Measurements from ENCODE around the gene ANKMY1.

DNA sequence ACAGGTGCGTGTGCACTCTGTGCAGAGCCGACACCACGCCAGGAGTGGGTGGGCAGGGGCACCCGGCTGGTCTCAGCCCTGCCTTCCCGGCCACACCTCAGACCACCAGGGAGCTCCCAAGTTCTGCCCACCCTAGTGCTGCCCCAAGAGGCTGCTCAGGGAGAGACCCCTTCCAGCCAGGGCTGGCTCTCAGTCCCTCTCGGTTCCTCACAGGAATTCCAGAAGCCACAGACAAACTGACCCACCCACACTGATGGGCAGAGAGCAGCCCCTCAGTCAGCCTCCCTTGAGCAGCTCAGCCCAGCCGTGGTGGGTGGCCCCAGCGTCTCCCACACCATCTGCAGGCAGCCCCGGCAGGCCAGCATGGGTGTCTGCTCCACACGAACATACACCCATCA is 88.5 kb downstream of the ANKMY1 start:
- TF ChIP-seq, protein P1, sequence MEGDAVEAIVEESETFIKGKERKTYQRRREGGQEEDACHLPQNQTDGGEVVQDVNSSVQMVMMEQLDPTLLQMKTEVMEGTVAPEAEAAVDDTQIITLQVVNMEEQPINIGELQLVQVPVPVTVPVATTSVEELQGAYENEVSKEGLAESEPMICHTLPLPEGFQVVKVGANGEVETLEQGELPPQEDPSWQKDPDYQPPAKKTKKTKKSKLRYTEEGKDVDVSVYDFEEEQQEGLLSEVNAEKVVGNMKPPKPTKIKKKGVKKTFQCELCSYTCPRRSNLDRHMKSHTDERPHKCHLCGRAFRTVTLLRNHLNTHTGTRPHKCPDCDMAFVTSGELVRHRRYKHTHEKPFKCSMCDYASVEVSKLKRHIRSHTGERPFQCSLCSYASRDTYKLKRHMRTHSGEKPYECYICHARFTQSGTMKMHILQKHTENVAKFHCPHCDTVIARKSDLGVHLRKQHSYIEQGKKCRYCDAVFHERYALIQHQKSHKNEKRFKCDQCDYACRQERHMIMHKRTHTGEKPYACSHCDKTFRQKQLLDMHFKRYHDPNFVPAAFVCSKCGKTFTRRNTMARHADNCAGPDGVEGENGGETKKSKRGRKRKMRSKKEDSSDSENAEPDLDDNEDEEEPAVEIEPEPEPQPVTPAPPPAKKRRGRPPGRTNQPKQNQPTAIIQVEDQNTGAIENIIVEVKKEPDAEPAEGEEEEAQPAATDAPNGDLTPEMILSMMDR (IDR thresholded peaks at IDR 0.05) = no peak
- no peak for TF ChIP-seq POLR2A (IDR thresholded peaks at IDR 0.05; ENCODE audit: low read depth)
- TF ChIP-seq POLR2AphosphoS5 (IDR thresholded peaks at IDR 0.05) = no peak
